HG03571 (cell line): ENCODE results near the gene TLR8.
"Not testable (repeated sequence)": the region's sequence is repeated elsewhere in the genome, so short reads cannot be mapped to it uniquely, and the experiment has no call there.

Experiments used
- ATAC-seq: cut with Tn5 transposase; IDR thresholded peaks from one replicate; pipeline ENCODE4 v1.9.1; 2021; ENCODE audit not compliant: unreplicated experiment

TLR8 gene

GRCh38 chrX:12963210-12963850 lies 56.9 kb downstream of the TLR8 start:
- not testable (repeated sequence) for ATAC-seq

DNA sequence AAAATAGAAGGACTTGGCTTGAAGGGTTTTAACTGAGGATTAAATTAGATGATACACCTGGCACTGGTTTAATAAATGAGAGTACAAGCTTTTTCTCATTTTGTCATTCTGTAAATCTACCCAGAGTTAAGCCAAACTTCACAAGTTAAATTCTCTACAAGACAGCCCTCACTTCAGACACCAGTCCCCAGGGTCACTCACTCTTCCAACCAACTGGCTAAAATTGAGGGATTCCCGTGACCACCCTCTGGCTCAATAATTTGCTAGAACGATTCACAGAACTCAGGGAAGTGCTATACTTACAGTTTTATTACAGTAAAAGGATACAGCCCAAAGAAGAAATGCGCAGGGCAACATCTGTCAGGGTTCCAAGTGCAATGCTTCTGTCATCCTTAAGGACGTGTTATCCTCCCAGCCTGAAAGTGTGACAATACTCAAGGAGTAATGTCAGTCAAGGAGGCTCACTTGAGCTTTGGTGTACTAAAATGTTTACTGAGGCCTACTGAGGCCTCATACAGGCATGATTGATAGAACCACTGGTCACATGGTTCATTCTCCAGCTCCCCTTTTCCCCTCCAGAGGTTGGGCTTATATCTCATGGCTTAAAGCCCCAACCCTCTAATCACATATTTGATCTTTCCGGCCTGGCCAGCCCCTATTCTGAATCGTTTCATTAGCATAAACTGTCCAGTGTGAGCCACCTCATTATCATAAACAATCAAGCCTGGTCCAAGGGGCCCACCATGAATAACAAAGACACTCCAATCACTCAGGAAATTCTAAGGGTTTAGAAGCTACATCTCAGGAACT lies 58.9 kb downstream of the TLR8 start:
- ATAC-seq: no peak

DNA sequence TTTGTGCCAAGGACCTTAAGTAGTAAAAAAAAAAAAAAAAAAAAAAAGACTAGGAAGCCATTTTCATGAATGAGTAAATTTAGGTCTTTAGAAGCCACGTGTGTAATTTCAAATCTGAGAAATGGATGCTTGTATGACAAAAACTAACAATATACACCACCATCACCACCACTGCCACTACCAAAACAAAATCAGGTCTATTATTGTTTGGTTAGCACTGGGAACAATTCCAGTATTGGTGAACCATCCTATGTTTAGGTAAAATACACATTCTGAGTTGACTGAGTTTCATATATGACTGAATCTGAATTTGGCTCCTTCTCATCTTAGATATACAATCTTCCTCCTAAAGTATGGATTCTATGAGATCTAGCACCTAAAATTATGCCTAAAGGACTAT lies 59.7 kb downstream of the TLR8 start:
- ATAC-seq: no peak

- no peak for ATAC-seq
These were observed 61.5 kb downstream of the TLR8 start for GRCh38 chrX:12967711-12968465.

GRCh38 chrX:12970691-12971202 lies 64.3 kb downstream of the TLR8 start:
- no peak for ATAC-seq

DNA sequence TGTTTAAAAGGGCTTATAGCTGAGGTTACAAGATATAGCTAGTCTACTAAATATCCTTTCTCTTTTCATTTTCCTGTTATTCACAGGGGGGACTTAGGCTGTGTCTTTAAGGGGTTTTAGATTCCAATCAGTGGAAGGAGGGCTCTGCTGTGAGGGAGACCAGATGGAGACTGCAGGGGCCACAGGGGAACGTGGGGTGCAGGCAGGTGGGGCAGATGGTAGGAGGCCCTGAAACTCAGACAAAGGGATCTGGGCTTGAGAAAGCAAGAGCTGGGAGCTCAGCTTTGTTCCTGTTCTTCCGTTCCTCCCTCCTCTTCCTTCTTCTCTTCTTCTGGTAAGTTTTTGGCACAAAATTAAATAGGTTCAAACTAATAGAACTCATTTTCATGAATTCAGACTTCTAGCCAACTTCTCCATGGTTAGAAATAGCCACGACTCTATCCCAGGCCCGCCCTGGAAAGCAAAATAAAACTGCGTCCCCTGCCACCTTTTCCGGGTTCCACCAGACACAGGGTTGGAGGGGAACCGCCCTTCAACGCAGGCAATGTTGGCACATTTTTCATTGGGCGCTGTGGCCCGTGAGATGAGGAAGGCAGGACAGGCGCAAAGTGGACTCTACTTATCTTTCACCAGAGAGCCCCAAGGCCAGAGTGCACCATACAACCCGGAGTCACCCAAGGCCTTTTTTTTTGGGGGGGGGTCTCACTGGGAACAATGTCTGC lies 65.0 kb downstream of the TLR8 start:
- no peak for ATAC-seq

DNA sequence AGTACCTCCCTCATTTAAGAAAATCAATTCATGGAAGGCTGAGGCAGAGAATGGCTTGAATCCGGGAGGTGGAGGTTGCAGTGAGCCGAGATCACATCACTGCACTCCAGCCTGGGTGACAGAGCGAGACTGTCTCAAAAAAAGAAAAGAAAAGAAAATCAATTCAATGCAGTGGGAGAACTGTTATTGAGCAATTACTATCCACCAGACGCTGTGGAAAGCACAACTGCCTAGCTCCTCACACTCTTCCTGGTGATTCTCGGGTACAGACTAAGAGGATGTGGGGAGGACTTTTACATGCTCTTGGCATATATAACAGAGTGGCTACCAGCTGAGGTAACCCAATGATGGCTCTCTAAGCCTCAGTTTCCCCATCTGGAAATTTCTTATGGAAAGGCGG lies 65.8 kb downstream of the TLR8 start:
- no peak for ATAC-seq
